Measurements from ENCODE around the gene GALNT11.

DNA sequence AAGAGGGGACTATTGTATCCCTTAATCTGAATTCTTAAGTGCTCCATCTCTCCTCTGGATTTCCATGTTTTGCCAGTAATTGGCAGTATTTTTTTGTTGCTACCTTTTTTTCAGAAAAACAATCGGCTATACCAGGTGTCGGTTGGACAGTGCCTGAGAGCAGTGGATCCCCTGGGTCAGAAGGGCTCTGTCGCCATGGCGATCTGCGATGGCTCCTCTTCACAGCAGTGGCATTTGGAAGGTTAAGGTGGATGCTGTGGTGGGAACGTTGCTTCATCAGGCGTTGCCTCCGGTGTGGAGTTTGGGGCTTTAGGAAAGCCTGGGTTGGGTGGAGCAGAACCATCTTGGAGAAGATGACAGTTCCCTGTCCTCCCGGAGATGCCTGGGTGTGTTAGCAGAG lies 96.0 kb downstream of the GALNT11 start:
- no peak for TF ChIP-seq EZH2 (IDR thresholded peaks at IDR 0.05; ENCODE audit: insufficient read depth, poor library complexity, severe bottlenecking)
- no peak for TF ChIP-seq EZH2phosphoT487 (IDR thresholded peaks at IDR 0.05; ENCODE audit: insufficient read depth, low read depth)
